Neural cell (in vitro differentiated cells): ENCODE measurements around the gene LCORL.

Experiments used
- EP300 ChIP-seq: fragments of 450-650 bp; conservative IDR thresholded peaks from 2 replicates; pipeline ENCODE4 v1.6.1; 2014; ENCODE audit warnings: antibody characterized with exemption, mild to moderate bottlenecking, moderate library complexity; ENCODE audit not compliant: poor library complexity, severe bottlenecking
- MXI1 ChIP-seq: fragments of 450-650 bp; conservative IDR thresholded peaks from 2 replicates; pipeline ENCODE4 v1.6.1; 2014; ENCODE audit warnings: antibody characterized with exemption, mild to moderate bottlenecking; ENCODE audit not compliant: poor library complexity, severe bottlenecking
- POLR2AphosphoS5 ChIP-seq: IDR thresholded peaks from 2 replicates; pipeline ENCODE4 v1.6.1; 2012
- RAD21 ChIP-seq: fragments of 450-650 bp; conservative IDR thresholded peaks from 2 replicates; pipeline ENCODE4 v1.6.1; 2014; ENCODE audit warnings: antibody characterized with exemption, mild to moderate bottlenecking, moderate library complexity
- TF ChIP-seq, protein P1 (sequence below): fragments of 450-650 bp; IDR thresholded peaks from 2 replicates; pipeline ENCODE4 v1.5.1; 2014; ENCODE audit warnings: antibody characterized with exemption, mild to moderate bottlenecking, moderate library complexity; ENCODE audit not compliant: poor library complexity, severe bottlenecking
- TF ChIP-seq, protein P2 (sequence below): IDR thresholded peaks from 2 replicates; pipeline ENCODE4 v1.6.1; 2012; ENCODE audit warnings: borderline replicate concordance

GRCh38 chr4:17958181-17958580, 63.4 kb downstream of the LCORL start:
- no peak for TF ChIP-seq RAD21
- TF ChIP-seq, protein P1, sequence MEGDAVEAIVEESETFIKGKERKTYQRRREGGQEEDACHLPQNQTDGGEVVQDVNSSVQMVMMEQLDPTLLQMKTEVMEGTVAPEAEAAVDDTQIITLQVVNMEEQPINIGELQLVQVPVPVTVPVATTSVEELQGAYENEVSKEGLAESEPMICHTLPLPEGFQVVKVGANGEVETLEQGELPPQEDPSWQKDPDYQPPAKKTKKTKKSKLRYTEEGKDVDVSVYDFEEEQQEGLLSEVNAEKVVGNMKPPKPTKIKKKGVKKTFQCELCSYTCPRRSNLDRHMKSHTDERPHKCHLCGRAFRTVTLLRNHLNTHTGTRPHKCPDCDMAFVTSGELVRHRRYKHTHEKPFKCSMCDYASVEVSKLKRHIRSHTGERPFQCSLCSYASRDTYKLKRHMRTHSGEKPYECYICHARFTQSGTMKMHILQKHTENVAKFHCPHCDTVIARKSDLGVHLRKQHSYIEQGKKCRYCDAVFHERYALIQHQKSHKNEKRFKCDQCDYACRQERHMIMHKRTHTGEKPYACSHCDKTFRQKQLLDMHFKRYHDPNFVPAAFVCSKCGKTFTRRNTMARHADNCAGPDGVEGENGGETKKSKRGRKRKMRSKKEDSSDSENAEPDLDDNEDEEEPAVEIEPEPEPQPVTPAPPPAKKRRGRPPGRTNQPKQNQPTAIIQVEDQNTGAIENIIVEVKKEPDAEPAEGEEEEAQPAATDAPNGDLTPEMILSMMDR, result no peak
- TF ChIP-seq, protein P2, sequence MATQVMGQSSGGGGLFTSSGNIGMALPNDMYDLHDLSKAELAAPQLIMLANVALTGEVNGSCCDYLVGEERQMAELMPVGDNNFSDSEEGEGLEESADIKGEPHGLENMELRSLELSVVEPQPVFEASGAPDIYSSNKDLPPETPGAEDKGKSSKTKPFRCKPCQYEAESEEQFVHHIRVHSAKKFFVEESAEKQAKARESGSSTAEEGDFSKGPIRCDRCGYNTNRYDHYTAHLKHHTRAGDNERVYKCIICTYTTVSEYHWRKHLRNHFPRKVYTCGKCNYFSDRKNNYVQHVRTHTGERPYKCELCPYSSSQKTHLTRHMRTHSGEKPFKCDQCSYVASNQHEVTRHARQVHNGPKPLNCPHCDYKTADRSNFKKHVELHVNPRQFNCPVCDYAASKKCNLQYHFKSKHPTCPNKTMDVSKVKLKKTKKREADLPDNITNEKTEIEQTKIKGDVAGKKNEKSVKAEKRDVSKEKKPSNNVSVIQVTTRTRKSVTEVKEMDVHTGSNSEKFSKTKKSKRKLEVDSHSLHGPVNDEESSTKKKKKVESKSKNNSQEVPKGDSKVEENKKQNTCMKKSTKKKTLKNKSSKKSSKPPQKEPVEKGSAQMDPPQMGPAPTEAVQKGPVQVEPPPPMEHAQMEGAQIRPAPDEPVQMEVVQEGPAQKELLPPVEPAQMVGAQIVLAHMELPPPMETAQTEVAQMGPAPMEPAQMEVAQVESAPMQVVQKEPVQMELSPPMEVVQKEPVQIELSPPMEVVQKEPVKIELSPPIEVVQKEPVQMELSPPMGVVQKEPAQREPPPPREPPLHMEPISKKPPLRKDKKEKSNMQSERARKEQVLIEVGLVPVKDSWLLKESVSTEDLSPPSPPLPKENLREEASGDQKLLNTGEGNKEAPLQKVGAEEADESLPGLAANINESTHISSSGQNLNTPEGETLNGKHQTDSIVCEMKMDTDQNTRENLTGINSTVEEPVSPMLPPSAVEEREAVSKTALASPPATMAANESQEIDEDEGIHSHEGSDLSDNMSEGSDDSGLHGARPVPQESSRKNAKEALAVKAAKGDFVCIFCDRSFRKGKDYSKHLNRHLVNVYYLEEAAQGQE, result no peak
- TF ChIP-seq POLR2AphosphoS5, result no peak
- TF ChIP-seq EP300, result no peak
- no peak for TF ChIP-seq MXI1
